Measurements from ENCODE around the gene NME4. TPM values are rescaled to one million over a fixed set of nuclear protein-coding genes. Genes with fewer than 3 reads are reported as not detected.
"Not testable (repeated sequence)": the region's sequence is repeated elsewhere in the genome, so short reads cannot be mapped to it uniquely, and the experiment has no call there.

NME4 gene
- 10 to 100 TPM; 55.9 to 72.1 TPM for total RNA-seq

- ATAC-seq (no peak), DNase-seq (peak; percentile 57)
- Mint-ChIP-seq H3K4me1 (peaks cover 25% of the 10 kb centered on the region), H3K4me3 (peak within 1 kb of the TSS; percentile 77), H3K27ac (peak within 1 kb of the TSS; percentile 79), H3K36me3 (ENCODE audit: low read depth) (peaks cover 2% of the 10 kb centered on the region), H3K27me3 (peaks cover 3% of the 10 kb centered on the region), H3K9me3 (ENCODE audit: low read depth) (no peaks in the 10 kb centered on the region)
- intact Hi-C loops (cut with DNase I, micrococcal nuclease): loop anchor here in 1 of 2 experiments (1.0 kb wide), 1 partner anchor 28 kb away; the partner anchor contains the start of gene RAB11FIP3
- POLR2A ChIA-PET: no interaction called here
- CTCF ChIA-PET: no interaction called here
Observed at GRCh38 chr16:397135-397661, at the start of gene NME4. NME4 (plus strand) TSS chr16:397199; CDS start chr16:397223, 24 bp downstream.

DNA sequence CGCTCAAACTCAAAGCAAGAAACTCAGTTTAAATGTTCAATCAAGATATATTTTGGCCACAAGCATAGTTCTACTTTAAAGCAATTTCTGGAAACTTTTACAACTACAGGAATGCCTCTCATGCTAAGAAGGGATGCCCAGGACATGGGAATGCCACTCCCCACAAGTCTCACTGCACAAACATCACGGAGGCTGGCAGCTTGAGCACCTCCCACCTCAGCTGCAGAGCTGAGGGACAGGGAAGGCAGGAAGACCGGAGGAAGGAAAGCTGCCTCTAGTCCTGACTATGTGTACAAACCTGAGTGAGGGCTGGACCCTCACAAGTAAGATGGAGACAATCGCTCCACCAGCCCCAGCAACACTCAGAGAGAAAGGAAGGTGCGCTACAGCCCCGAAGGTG, 49.8 kb upstream of the NME4 start:
- Mint-ChIP-seq H3K36me3 (ENCODE audit: low read depth) (peaks cover 32% of the 10 kb centered on the region), H3K4me1 (peaks cover 70% of the 10 kb centered on the region), H3K27me3 (no peaks in the 10 kb centered on the region), H3K4me3 (no peak overlapping the region), H3K27ac (peak overlapping the region; percentile 26), H3K9me3 (ENCODE audit: low read depth) (no peaks in the 10 kb centered on the region)
- POLR2A ChIA-PET: no interaction called here
- CTCF ChIA-PET: interaction anchor here (1.1 kb wide), 1 partner anchor 18 kb away, joined by 3 read pairs; no protein-coding TSS in a partner anchor
- intact Hi-C loops (cut with DNase I, micrococcal nuclease): no loop called here
- DNase-seq (no peak), ATAC-seq (no peak)

GRCh38 chr16:348495-348894, 48.5 kb upstream of the NME4 start:
- peaks cover 60% of the 10 kb centered on the region for H3K4me1 Mint-ChIP-seq
- CTCF ChIA-PET: interaction anchor here (0.6 kb wide), 2 partner anchors 8 to 22 kb away, joined by 3 read pairs; no protein-coding TSS in a partner anchor
- POLR2A ChIA-PET: not testable (repeated sequence)

GRCh38 chr16:349211-349610, 47.8 kb upstream of the NME4 start:
- ChIA-PET CTCF (interaction anchor here (0.6 to 1.6 kb wide), 3 partner anchors 9 to 13 kb away, joined by 3 to 6 read pairs (median 5); no protein-coding TSS in a partner anchor), POLR2A (interaction anchor here (1.4 kb wide), 1 partner anchor 114 kb away, joined by 3 read pairs; no protein-coding TSS in a partner anchor)
- peaks cover 26% of the 10 kb centered on the region for H3K36me3 Mint-ChIP-seq (ENCODE audit: low read depth)
- intact Hi-C loops (cut with DNase I, micrococcal nuclease): no loop called here
- H3K27me3 Mint-ChIP-seq: no peaks in the 10 kb centered on the region
- no peak overlapping the region for H3K4me3 Mint-ChIP-seq
- peaks cover 63% of the 10 kb centered on the region for H3K4me1 Mint-ChIP-seq
- no peak for DNase-seq
- H3K9me3 Mint-ChIP-seq (ENCODE audit: low read depth): no peaks in the 10 kb centered on the region
- ATAC-seq: no peak
- H3K27ac Mint-ChIP-seq: no peak overlapping the region

More at GRCh38 chr16:348495-348894, 48.5 kb upstream of the NME4 start:
- peaks cover 28% of the 10 kb centered on the region for H3K36me3 Mint-ChIP-seq (ENCODE audit: low read depth)
- intact Hi-C loops (cut with DNase I, micrococcal nuclease); H3K27ac Mint-ChIP-seq; H3K9me3 Mint-ChIP-seq (ENCODE audit: low read depth); H3K27me3 Mint-ChIP-seq; H3K4me3 Mint-ChIP-seq; DNase-seq; ATAC-seq: not testable (repeated sequence)

DNA sequence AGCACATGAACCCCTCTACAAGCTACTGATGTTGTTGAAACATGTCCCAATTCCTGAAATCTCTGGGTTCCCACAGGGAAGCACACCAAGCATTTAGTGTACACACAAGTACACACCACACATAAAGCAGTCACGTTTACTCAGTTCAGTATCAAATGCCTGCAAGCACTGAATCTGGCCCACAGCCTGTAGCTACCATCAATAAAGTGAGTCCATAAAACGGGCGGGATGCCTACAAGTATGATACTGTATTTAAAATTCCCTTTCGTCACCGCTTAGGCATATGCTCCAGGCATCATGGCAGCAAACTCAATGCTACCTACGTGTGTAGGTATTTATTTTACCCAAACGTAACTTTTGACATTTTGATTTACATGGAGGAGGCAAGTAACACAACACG, 46.8 kb upstream of the NME4 start:
- H3K4me1 Mint-ChIP-seq: peaks cover 62% of the 10 kb centered on the region
- H3K4me3 Mint-ChIP-seq: no peak overlapping the region
- ChIA-PET CTCF (interaction anchor here (0.6 to 1.6 kb wide), 4 partner anchors 12 to 140 kb away, joined by 3 to 6 read pairs (median 4); no protein-coding TSS in a partner anchor), POLR2A (interaction anchor here (1.4 kb wide), 1 partner anchor 115 kb away, joined by 3 read pairs; no protein-coding TSS in a partner anchor)
- intact Hi-C loops (cut with DNase I, micrococcal nuclease): no loop called here
- H3K27ac Mint-ChIP-seq: no peak overlapping the region
- ATAC-seq (no peak), DNase-seq (no peak)
- H3K36me3 Mint-ChIP-seq (ENCODE audit: low read depth): peaks cover 19% of the 10 kb centered on the region
- H3K27me3 Mint-ChIP-seq: no peaks in the 10 kb centered on the region
- H3K9me3 Mint-ChIP-seq (ENCODE audit: low read depth): no peaks in the 10 kb centered on the region

- peaks cover 10% of the 10 kb centered on the region for H3K36me3 Mint-ChIP-seq (ENCODE audit: low read depth)
- H3K4me3 Mint-ChIP-seq: peak overlapping the region; percentile 80
- ChIA-PET POLR2A (interaction anchor here (0.5 kb wide), 1 partner anchor 13 kb away, joined by 5 read pairs; no protein-coding TSS in a partner anchor), CTCF (interaction anchor here (0.6 to 1.9 kb wide), 2 partner anchors 14 to 122 kb away, joined by 3 to 4 read pairs; no protein-coding TSS in a partner anchor)
- intact Hi-C loops (cut with DNase I, micrococcal nuclease): loop anchor here (1.0 to 2.0 kb wide), 13 partner anchors 18 to 619 kb away; partner anchors contain the start of genes CAPN15 (in 1 of the 2), CHTF18 (in 1 of the 2), DECR2 (in 1 of the 2) and LMF1 (in 1 of the 2)
- H3K27me3 Mint-ChIP-seq: no peaks in the 10 kb centered on the region
- H3K9me3 Mint-ChIP-seq (ENCODE audit: low read depth): no peaks in the 10 kb centered on the region
- H3K27ac Mint-ChIP-seq: peak overlapping the region; percentile 79
- H3K4me1 Mint-ChIP-seq: peaks cover 52% of the 10 kb centered on the region
- peak; percentile 51 for DNase-seq
- peak; percentile 27 for ATAC-seq
Observed at GRCh38 chr16:351804-352520, 45.0 kb upstream of the NME4 start.

- intact Hi-C loops (cut with DNase I, micrococcal nuclease): loop anchor here (1.0 to 2.0 kb wide), 16 partner anchors 18 to 618 kb away; partner anchors contain the start of genes MRPL28 (in 2 of the 2), CAPN15 (in 1 of the 2), CHTF18 (in 1 of the 2) and DECR2 (in 1 of the 2)
- POLR2A ChIA-PET: interaction anchor here (0.5 to 0.6 kb wide), 2 partner anchors 118 to 137 kb away, joined by 3 read pairs; partner anchors contain the start of gene FAM234A
- peaks cover 45% of the 10 kb centered on the region for H3K4me1 Mint-ChIP-seq
- H3K4me3 Mint-ChIP-seq: peak within 1 kb of the TSS; percentile 80
- peaks cover 4% of the 10 kb centered on the region for H3K36me3 Mint-ChIP-seq (ENCODE audit: low read depth)
- H3K27me3 Mint-ChIP-seq: no peaks in the 10 kb centered on the region
- H3K9me3 Mint-ChIP-seq (ENCODE audit: low read depth): no peaks in the 10 kb centered on the region
- DNase-seq (peak; percentile 100), ATAC-seq (peak; percentile 89)
- CTCF ChIA-PET: interaction anchor here (1.9 kb wide), 1 partner anchor 15 kb away, joined by 4 read pairs; no protein-coding TSS in a partner anchor
- peak within 1 kb of the TSS; percentile 79 for H3K27ac Mint-ChIP-seq
Observed at GRCh38 chr16:352547-353403, 44.2 kb upstream of the NME4 start, which contains the start of gene AXIN1. AXIN1 (minus strand) TSS chr16:352723; CDS start chr16:347025, 5,698 bp downstream.

GRCh38 chr16:353404-354290, 43.4 kb upstream of the NME4 start:
- Mint-ChIP-seq H3K4me1 (peaks cover 38% of the 10 kb centered on the region), H3K27ac (no peak overlapping the region), H3K9me3 (ENCODE audit: low read depth) (no peaks in the 10 kb centered on the region), H3K27me3 (no peaks in the 10 kb centered on the region), H3K36me3 (ENCODE audit: low read depth) (peaks cover 4% of the 10 kb centered on the region), H3K4me3 (peak overlapping the region; percentile 11)
- ChIA-PET CTCF (no interaction called here), POLR2A (interaction anchor here (0.5 to 1.0 kb wide), 2 partner anchors 119 to 138 kb away, joined by 3 to 4 read pairs (median 3); partner anchors contain the start of gene FAM234A)
- intact Hi-C loops (cut with DNase I, micrococcal nuclease): loop anchor here (1.0 to 2.0 kb wide), 7 partner anchors 17 to 617 kb away; partner anchors contain the start of genes LMF1 (in 1 of the 2), MRPL28 (in 1 of the 2), NPRL3 (in 1 of the 2) and POLR3K (in 1 of the 2)
- no peak for ATAC-seq
- peak; percentile 28 for DNase-seq

DNA sequence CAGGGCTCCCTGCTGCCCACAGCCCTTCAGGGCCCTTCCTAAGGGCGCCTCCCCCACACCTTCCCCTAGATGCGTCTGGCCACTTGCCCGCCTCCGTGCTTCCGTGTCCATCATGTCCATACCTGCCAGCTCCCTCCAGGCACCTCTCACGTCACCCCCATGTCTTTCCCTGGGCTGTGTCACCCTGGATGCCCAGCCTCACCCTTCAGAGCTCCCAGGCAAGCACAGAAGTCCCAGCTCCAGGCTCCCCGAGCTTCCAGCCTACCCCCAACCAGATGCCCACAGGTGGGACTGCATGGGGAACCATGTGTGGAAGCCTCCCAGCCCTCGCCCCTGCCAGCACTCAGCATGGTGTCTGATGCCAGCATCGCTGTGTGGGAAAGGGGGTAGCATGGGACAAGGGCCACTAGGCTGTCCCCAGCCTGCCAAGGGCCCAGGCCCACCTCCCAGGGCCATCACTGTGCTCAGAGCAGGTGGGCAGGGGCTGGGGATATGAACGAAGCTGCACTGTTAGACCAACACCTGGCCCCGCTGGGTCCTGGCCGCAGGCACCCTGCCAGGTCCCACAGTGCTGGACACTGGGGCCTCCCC, 42.6 kb upstream of the NME4 start:
- H3K27me3 Mint-ChIP-seq: no peaks in the 10 kb centered on the region
- no peaks in the 10 kb centered on the region for H3K9me3 Mint-ChIP-seq (ENCODE audit: low read depth)
- H3K4me3 Mint-ChIP-seq: peak overlapping the region; percentile 11
- intact Hi-C loops (cut with DNase I, micrococcal nuclease): no loop called here
- DNase-seq (no peak), ATAC-seq (no peak)
- peaks cover 34% of the 10 kb centered on the region for H3K4me1 Mint-ChIP-seq
- H3K27ac Mint-ChIP-seq: no peak overlapping the region
- peaks cover 3% of the 10 kb centered on the region for H3K36me3 Mint-ChIP-seq (ENCODE audit: low read depth)
- CTCF ChIA-PET: interaction anchor here (0.6 to 1.3 kb wide), 3 partner anchors 9 to 250 kb away, joined by 3 to 4 read pairs (median 3); no protein-coding TSS in a partner anchor
- POLR2A ChIA-PET: interaction anchor here (1.0 kb wide), 1 partner anchor 119 kb away, joined by 4 read pairs; the partner anchor contains the start of gene FAM234A
